Measurements from ENCODE around the gene SFMBT1.

Gene SFMBT1

DNA sequence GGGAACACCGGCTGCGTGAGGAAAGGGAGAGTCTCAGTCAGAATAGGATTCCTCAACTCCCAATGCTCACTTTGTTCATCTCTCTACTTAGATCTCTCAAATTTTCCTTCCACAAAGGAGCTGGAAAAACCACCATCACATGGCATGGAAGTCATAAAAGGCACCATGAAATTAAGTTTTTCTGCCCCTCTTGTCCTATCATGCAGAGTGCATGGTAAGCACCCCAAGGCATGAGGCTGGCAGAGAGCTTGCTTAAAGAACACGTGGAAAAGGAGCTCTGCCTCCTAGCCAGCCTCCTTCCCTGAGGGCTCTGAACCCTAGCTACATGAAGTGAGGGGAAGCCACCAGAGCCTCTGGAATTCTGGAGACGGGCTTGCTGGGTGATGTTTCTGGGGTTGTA, 166.3 kb downstream of the SFMBT1 start:
- FAIRE-seq = no peak

DNA sequence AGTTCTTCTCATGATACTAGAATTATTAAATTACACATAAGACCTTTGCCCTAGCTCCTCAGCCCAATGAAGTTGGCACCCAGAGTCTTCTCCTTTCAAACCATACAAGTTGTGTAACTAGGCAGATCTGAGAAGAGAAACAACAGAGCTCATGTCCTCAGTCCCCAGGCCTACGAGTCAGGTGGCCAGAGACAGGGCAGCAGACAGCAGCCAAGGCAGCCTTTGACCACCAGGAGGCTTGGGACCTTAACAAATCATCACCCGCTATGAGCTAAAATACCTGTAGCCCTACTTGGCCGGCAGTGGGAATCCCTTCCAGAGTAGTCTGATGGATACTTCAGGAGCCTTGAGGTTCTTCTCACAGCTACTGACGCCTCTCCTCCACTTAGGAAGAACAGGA, 166.8 kb downstream of the SFMBT1 start:
- no peak for FAIRE-seq

DNA sequence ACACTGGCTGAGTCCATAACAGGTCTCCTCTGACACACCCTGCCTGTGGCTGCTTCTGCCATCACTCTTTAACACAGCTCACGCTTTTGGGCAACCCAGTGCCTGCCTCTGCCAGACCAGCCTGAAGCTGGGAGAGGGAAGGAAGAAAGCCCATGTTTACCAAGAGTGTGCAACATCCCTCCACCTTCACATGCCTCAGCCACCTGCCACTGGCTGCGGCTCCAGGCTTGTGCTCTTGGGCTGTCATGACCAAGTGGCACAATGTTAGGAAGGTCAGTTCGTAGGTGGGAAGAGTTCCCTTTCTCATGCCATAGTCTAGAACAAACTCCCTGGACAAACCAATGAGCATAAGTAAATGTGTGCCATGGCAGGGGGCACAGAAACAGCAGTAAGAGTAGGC, 168.8 kb downstream of the SFMBT1 start:
- FAIRE-seq = no peak

DNA sequence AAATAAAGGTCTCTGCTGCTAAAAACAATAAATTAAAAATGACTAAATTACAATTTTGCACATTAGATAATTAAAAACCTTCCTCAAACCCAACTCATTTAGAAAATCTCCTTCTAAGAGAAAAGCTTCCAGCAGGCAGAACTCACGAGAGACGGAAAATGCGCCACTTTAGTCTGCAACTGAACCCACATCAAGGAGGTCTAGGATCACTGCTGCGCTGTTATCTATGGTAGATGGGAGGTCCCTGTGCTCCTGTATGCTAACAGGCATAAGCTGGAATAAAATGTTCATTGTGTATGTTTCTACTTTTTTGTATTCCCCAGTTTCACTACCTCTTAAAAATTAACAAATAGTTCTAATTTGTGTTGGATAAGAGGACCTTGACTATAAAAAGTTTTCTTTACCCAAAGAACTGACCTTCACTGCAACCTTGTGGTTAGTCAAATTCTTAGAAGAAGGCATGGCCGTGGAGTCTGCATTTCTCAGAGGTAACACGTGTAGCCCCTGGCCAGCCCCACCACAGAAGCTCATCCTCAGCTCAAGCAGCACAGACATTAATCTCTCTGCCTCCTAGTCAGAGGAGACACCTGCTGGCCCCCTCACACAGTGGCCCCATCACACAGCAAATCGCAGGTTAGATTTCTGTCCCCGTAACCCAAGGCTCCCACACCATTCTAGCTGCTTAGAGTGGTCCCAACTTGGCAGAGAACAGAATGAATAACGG, 170.8 kb downstream of the SFMBT1 start:
- no peak for FAIRE-seq

DNA sequence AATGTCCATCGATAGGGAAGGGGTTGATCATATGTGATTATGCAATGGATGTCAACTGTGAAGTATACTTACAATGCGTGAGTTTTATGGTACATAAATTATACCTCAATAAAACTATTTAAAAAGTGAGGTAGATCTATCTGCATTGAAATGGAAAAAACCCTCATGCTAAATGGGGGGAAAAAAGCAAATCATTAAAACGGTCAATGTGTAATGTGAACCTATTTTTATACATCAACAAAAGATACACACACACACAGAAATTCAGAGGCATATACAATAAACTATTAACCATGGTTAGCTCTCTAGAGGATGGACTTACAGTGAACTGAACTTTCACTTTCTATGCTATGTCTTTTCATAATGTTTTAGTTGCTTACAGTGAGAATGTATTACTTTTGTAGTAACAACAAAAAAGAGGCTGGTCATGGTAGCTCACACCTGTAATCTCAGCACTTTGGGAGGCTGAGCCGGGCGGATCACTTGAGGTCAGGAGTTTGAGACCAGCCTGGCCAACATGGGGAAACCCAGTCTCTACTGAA, 171.6 kb downstream of the SFMBT1 start:
- FAIRE-seq = no peak

DNA sequence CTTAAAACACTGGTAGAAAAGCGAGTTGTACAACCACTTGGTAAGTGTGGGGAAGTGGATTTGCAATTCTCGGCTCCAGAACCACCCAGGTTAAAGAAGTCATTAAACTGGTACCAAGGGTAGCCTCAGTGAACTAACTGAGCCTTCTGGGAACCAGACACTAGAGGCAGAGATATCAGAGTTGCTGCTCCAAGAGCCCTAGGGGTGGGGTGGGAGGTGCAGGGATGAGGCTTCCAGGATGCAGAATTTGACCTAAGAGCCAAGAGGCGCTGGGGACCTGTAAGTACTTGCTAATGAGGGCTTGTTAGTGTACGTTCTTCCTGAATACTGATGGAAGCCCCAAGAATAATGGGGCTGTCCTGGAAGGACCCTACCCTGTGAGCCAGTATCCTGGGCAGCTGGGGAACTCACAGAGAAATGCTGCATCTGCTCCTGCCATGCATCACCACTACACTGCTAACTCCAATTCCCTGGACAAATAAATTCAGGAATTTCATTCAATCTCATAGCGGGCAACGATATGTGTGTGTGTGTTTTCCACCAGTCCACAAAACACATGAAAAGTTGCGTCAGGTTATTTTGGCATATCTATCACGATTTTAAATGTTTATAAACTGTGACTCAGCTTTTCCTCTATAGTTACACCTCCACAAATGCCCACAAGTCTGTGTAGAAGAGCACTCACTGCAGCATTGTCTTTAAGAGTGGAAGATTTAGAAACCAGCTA, 172.3 kb downstream of the SFMBT1 start:
- FAIRE-seq = no peak

DNA sequence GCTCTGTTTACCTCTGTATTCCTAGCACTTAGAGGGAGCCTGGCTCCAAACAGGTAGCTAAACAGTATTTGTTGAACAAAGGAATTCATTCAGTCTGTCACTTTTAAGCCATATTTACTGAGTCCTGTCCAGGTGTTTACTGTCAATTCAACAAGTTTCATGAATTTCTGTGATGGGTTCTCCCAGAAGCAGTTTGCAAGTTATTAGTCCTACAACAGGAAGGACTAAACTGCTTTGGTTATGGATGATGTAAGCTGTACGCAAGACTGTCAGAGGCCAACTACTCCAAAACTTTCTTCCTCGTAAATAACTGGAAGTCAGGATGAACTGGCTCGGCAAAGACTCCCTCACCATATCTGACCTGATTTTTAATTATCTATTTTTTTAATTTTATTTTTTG, 173.6 kb downstream of the SFMBT1 start:
- no peak for FAIRE-seq

DNA sequence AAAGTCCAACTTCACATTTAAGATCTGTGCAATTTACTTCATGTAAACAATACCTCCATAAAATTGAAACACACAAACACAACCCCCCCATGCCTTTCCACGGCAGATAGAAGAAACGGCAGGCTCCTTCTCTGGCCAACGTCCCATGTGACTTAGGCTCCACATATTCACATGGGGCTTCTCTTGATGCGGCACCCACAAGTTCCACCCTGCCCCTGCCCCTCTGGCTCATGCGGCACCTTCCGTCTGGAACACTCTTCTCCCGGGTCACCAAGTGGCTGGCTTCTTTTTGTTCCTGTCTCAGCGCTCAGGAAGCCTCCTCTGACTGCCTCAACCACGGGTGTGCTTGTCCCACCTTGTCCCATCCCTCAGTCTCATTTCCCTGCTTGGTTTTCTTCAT, 174.1 kb downstream of the SFMBT1 start:
- no peak for FAIRE-seq

DNA sequence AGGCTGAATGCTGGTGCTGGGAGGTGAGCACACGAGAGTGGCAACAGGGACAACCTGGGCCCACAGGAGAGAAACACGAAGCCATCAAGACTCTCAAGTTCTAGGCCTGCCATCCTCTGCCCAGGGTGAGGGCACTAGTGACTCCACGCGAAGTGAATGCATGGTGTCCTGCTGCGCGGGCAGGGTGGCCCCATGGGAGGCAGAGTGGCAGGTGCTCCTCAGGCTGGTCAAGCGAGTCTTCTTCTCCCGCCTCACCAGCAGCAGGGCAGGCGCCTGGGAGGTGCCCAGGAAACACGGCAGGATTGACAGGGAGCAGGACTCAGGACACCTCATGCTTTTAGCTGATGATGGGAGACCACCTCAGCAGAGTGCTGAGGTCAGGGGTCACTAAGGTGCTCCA, 175.4 kb downstream of the SFMBT1 start:
- no peak for FAIRE-seq

DNA sequence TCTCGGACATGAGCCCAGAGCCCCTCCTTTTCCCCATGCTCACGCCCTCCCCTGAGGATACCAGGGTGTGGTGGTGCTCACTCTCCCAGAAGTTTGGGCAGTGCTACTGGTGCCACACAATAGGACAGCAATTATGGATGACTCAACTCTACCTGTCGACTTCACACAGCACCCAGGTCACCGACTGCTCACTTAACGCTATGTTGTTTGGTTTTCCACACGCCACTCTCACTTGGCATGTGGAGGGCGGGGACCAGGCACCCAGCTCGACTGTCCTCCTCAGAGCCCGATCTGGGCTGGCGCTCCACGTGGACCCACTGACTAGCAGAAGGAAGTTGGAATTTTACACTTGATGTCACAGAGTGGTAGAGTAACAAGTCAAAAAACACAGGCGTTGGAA, 179.4 kb downstream of the SFMBT1 start:
- FAIRE-seq = no peak

DNA sequence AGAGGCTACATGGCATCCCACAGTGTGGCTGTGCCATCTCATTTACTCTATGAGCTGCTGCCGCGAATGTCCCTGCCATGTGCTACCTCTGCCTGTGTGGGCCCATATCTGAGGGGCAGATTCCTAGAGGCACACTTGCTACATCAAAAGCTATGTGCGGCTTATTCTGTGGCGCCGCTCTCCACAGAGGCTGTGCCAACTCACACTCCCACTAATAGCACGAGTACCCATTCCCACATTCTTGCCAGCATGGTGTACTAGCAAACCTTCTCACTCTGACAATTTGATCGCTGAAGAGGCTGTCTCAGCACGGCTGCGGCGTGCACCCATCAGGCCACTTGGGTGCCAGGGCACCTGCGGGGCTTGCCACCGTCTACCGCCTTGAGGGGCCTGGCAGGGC, 179.9 kb downstream of the SFMBT1 start:
- no peak for FAIRE-seq

DNA sequence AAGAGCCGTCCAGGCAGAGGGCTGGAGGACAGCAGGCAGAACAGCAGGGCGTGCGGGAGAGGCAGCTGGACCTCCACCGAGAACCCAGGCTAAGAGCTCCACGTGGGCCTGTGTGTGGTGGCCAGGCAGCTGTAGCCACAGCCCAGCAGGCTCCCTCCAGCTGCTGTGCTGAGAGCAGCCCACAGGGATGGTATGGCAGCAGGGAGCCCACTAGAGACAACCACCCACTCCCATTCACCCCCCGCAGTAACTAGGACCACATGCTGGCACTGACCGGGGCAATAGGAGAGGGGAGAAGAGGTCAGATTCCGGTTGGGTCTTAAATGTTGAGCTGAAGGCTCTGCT, 185.5 kb downstream of the SFMBT1 start:
- no peak for FAIRE-seq

DNA sequence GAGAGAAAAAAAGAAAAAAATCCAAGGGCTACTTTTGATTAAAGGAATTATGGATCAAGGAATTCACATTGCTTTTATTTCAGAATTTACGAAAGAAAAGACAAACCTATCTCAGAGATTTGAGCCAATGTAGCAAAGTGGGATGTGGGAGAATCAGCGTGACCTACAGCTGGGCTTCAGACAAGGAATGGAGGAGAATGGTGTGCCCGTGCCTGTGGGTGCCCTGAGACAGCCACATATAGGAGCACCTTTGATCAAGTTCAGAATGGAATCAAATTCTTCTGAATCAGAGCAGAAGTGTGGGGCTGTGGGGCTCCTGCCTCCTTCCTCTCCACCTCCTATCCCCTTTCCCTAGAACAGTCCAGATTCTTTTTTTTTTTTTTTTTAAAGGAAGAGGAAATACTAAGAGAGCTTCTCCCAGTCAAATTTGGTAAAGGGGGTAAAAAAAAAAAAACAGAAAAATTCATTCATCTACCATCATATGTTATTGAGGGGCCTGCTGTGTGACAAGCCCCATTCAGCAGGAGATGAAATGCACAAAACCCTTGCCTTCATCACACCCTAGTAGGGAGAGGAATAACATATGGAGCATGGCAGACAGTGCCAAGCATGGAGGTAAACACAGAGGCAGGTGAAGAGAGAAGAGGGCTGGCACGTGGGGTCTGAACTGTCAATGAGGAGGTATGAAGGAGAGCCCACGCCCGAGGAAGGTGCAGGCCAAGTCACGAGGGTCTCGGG, 186.0 kb downstream of the SFMBT1 start:
- no peak for FAIRE-seq

DNA sequence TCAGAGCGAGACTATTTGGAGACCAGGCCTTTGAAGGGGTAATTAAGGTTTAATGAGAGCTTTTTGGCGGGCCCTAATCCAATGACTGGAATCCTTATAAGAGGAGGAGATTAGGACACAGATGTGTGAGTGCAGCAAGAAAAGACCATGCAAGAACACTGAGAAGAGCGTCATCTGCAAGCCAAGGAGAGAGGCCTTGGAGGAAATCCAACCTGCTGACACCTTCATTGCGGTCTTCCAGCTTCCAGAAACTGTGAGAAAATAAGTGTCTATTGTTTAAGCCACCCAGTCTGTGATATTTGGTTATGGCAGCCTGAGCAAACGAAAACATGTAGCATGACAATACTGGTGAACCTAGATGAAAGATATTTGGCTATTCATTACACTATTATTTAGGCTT, 188.0 kb downstream of the SFMBT1 start:
- FAIRE-seq = no peak

DNA sequence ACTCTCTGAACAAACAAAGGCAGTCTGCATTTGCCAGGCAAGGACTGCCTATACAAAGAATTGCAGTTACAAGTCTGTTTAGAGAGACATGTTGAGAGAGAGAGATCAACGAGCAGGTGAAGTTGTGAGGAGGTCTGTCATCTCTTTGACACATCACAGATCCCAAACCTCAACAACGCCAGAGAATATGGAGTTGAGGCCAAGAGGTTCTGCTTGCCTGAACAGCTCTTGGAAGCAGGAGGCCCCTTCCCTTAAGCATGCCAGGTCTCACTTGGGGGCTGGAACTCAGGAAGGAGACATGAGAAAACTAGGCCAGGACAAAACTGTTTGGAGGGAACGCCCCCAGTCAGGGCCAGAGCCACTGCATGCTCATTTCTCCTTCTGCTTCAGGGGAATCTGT, 188.7 kb downstream of the SFMBT1 start:
- FAIRE-seq = no peak

DNA sequence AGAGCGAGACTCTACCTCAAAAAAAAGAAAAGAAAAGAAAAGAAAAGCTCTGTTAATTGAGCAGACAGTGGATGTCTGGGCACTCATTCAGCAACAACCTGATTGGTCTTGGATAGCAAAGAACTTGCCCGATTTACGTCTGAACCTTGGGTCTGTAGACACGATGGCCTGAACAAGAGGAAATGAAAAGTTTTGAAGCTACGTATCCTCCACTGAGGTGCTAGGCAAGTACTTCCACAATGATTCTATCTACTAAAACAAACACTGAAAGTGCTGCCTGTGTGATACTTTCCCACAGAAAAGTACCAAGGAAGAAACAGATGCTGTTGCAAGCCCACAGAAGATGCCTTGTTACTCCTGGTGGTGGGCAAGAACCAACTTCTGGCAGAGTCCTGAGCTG, 189.2 kb downstream of the SFMBT1 start:
- FAIRE-seq = no peak

DNA sequence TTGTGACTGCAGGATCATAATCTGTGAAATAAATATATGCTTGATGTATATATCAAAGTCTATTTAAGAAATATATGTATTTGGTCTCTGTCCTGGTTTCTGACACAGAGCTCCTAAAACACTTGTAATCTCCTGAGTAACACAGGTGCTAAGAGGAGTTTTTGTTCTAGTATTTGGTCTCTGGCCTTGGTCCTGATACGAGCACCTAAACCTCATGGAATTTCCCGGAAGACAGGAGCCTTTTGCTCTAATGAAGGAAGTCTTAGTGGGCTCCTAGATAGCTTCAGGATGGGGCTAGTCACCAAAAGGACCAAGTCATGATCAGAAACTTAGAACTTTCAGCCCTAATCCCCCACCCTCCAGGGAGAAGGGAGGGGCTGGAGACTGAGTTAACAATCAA, 191.9 kb downstream of the SFMBT1 start:
- FAIRE-seq = no peak
